Activated naive CD4-positive, alpha-beta T cell treated with anti-CD3 and anti-CD28 coated beads, Interleukin-2, amount 10 ng/mL, durations not matched to agents 7 days and 5 days (primary cell): ENCODE data around the gene GIGYF2.

Experiments used
- CTCF ChIA-PET: fragments of 350-600 bp; sonication (Branson Sonifier 250); formaldehyde crosslinking; loops from one replicate; lab custom pipeline; 2021; ENCODE audit warnings: antibody characterized with exemption; lab: Charles Lee
- DNase-seq: peaks from one replicate; pipeline ENCODE4 v3.0.0-alpha.2; 2020
- H3K27ac Mint-ChIP-seq: one replicate; pipeline ENCODE4 v1.8.0; 2021; ENCODE audit warnings: mild to moderate bottlenecking, moderate library complexity, mixed read lengths
- H3K27me3 Mint-ChIP-seq: one replicate; pipeline ENCODE4 v1.8.0; 2021; ENCODE audit warnings: mild to moderate bottlenecking, mixed read lengths
- H3K36me3 Mint-ChIP-seq: one replicate; pipeline ENCODE4 v1.8.0; 2021; ENCODE audit warnings: mixed read lengths
- H3K4me1 Mint-ChIP-seq: one replicate; pipeline ENCODE4 v1.8.0; 2021; ENCODE audit warnings: mixed read lengths
- H3K4me3 Mint-ChIP-seq: one replicate; pipeline ENCODE4 v1.8.0; 2021; ENCODE audit warnings: mild to moderate bottlenecking, moderate library complexity, mixed read lengths
- H3K9me3 Mint-ChIP-seq: one replicate; pipeline ENCODE4 v1.8.0; 2021; ENCODE audit warnings: mixed read lengths

The GIGYF2 gene

GRCh38 chr2:232884549-232885263, 187.6 kb downstream of the GIGYF2 start:
- Mint-ChIP-seq H3K27me3 (peaks cover 7% of the 10 kb centered on the region), H3K27ac (no peak overlapping the region), H3K4me1 (no peaks in the 10 kb centered on the region), H3K4me3 (no peak overlapping the region), H3K36me3 (no peaks in the 10 kb centered on the region), H3K9me3 (peaks cover 3% of the 10 kb centered on the region)
- DNase-seq: no peak
- CTCF ChIA-PET: interaction anchor here (0.9 kb wide), 1 partner anchor 32 kb away, joined by 3 read pairs; no protein-coding TSS in a partner anchor

- Mint-ChIP-seq H3K27me3 (peaks cover 8% of the 10 kb centered on the region), H3K9me3 (peaks cover 3% of the 10 kb centered on the region), H3K27ac (no peak overlapping the region), H3K4me1 (no peaks in the 10 kb centered on the region), H3K36me3 (no peaks in the 10 kb centered on the region), H3K4me3 (no peak overlapping the region)
- no peak for DNase-seq
- CTCF ChIA-PET: no interaction called here
Observed at GRCh38 chr2:232885264-232885961, 188.3 kb downstream of the GIGYF2 start.

- H3K4me3 Mint-ChIP-seq: no peak overlapping the region
- DNase-seq: no peak
- no peaks in the 10 kb centered on the region for H3K4me1 Mint-ChIP-seq
- no peak overlapping the region for H3K27ac Mint-ChIP-seq
- CTCF ChIA-PET: no interaction called here
- peaks cover 16% of the 10 kb centered on the region for H3K27me3 Mint-ChIP-seq
- peaks cover 3% of the 10 kb centered on the region for H3K9me3 Mint-ChIP-seq
- no peaks in the 10 kb centered on the region for H3K36me3 Mint-ChIP-seq
Observed at GRCh38 chr2:232886176-232886575, 189.0 kb downstream of the GIGYF2 start.

GRCh38 chr2:232886632-232887031, 189.5 kb downstream of the GIGYF2 start:
- CTCF ChIA-PET: interaction anchor here (0.6 kb wide), 1 partner anchor 167 kb away, joined by 4 read pairs; no protein-coding TSS in a partner anchor
- Mint-ChIP-seq H3K36me3 (no peaks in the 10 kb centered on the region), H3K27ac (no peak overlapping the region), H3K9me3 (peaks cover 3% of the 10 kb centered on the region), H3K4me3 (no peak overlapping the region), H3K27me3 (peaks cover 17% of the 10 kb centered on the region), H3K4me1 (no peaks in the 10 kb centered on the region)
- no peak for DNase-seq

DNA sequence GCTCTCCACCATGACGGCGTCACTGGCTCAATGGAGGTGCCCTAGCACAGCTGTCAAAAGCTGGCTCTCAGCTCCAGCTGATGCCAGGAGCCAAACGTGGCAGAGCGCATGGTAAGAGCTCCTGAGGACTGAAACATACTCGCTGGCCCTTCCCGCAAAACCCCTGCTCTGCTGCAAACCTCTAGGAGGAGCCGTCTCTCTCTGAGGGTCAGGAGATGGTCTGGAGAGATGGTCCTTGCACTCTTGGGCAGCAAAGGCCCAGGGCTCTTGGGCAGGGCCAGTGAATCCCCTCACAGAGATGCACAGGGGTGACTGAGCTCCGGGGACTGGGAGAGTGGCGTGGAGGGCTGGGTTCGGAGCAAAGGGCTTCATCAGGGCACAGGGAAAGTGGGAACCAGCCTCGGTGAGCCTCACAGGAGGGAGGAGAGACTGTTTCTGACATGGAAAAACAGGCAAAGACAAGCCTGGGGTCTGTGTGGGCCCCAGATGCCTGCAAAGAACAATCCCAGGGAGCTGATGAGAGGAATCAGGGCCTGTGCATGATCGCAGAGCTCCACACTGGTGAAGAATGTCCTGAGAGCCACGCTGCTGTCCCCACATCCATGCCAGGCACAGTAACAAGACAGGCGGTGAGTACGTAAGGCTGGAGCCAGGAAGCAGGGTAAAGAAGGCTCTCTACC, 190.2 kb downstream of the GIGYF2 start:
- CTCF ChIA-PET: interaction anchor here (0.6 kb wide), 1 partner anchor 166 kb away, joined by 4 read pairs; no protein-coding TSS in a partner anchor
- H3K36me3 Mint-ChIP-seq: no peaks in the 10 kb centered on the region
- H3K27me3 Mint-ChIP-seq: peaks cover 19% of the 10 kb centered on the region
- H3K4me3 Mint-ChIP-seq: no peak overlapping the region
- DNase-seq: no peak
- H3K27ac Mint-ChIP-seq: no peak overlapping the region
- H3K9me3 Mint-ChIP-seq: peaks cover 3% of the 10 kb centered on the region
- no peaks in the 10 kb centered on the region for H3K4me1 Mint-ChIP-seq

GRCh38 chr2:232888099-232888836, 191.1 kb downstream of the GIGYF2 start:
- Mint-ChIP-seq H3K4me1 (no peaks in the 10 kb centered on the region), H3K4me3 (no peak overlapping the region), H3K27ac (no peak overlapping the region), H3K36me3 (no peaks in the 10 kb centered on the region), H3K27me3 (peaks cover 22% of the 10 kb centered on the region), H3K9me3 (peaks cover 3% of the 10 kb centered on the region)
- CTCF ChIA-PET: no interaction called here
- no peak for DNase-seq

GRCh38 chr2:232888839-232889529, 191.9 kb downstream of the GIGYF2 start:
- Mint-ChIP-seq H3K36me3 (no peaks in the 10 kb centered on the region), H3K4me3 (no peak overlapping the region), H3K4me1 (no peaks in the 10 kb centered on the region), H3K27ac (no peak overlapping the region), H3K9me3 (peaks cover 3% of the 10 kb centered on the region), H3K27me3 (peaks cover 22% of the 10 kb centered on the region)
- CTCF ChIA-PET: no interaction called here
- DNase-seq: no peak

- no peak overlapping the region for H3K27ac Mint-ChIP-seq
- H3K36me3 Mint-ChIP-seq: no peaks in the 10 kb centered on the region
- peaks cover 3% of the 10 kb centered on the region for H3K9me3 Mint-ChIP-seq
- no peak for DNase-seq
- no peak overlapping the region for H3K4me3 Mint-ChIP-seq
- CTCF ChIA-PET: no interaction called here
- H3K4me1 Mint-ChIP-seq: no peaks in the 10 kb centered on the region
- H3K27me3 Mint-ChIP-seq: peaks cover 22% of the 10 kb centered on the region
Observed at GRCh38 chr2:232889876-232890401, 192.8 kb downstream of the GIGYF2 start.

GRCh38 chr2:232890536-232890895, 193.4 kb downstream of the GIGYF2 start:
- CTCF ChIA-PET: no interaction called here
- H3K27me3 Mint-ChIP-seq: peaks cover 22% of the 10 kb centered on the region
- H3K4me1 Mint-ChIP-seq: no peaks in the 10 kb centered on the region
- H3K36me3 Mint-ChIP-seq: no peaks in the 10 kb centered on the region
- H3K4me3 Mint-ChIP-seq: no peak overlapping the region
- DNase-seq: no peak
- peaks cover 3% of the 10 kb centered on the region for H3K9me3 Mint-ChIP-seq
- H3K27ac Mint-ChIP-seq: no peak overlapping the region

GRCh38 chr2:232890896-232891601, 193.9 kb downstream of the GIGYF2 start:
- no peak overlapping the region for H3K27ac Mint-ChIP-seq
- CTCF ChIA-PET: no interaction called here
- peaks cover 3% of the 10 kb centered on the region for H3K9me3 Mint-ChIP-seq
- no peaks in the 10 kb centered on the region for H3K4me1 Mint-ChIP-seq
- H3K27me3 Mint-ChIP-seq: peaks cover 22% of the 10 kb centered on the region
- H3K4me3 Mint-ChIP-seq: no peak overlapping the region
- no peak for DNase-seq
- H3K36me3 Mint-ChIP-seq: no peaks in the 10 kb centered on the region

DNA sequence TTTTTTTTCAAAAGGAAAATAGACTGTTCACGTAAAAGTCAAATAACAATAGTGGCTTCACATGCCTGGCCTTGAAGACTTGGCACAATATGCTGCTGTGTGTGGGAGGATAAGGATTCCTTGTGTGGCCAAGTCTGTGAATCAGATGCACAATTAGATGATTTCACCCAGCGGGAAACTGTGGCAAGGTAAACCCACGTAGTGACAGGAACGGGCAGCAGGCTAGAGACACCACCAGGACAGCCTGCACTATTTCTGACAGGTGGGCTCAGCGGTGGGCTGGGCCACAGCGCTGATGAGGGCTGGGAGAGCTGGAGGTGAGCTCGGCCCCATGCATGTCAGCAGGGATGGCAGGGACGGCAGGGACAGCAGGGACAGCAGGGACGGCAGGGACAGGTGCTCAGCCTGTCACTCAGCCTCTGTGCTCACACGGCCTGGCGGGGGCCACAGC, 194.5 kb downstream of the GIGYF2 start:
- CTCF ChIA-PET: no interaction called here
- DNase-seq: no peak

DNA sequence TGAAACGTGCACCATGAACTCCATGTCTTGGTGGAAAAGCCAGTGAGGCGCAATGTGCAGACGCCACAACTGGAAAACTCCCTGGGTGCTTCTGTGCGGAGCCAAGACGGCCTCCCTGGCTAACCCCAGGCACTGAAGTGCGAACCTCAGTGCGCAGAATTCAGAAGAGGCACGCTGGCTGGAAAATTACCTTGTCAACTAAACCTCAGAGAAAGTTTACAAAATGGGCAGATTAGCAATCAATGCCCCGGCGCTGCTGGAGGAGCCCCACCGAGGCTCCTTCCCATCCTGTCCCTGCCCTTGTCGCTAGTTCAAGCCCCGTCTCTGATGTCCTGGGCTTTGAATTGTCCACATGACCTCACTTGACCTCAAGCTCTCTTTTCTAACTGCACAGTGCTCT, 195.1 kb downstream of the GIGYF2 start:
- H3K27ac Mint-ChIP-seq: no peak overlapping the region
- peaks cover 20% of the 10 kb centered on the region for H3K27me3 Mint-ChIP-seq
- no peaks in the 10 kb centered on the region for H3K36me3 Mint-ChIP-seq
- DNase-seq: no peak
- no peaks in the 10 kb centered on the region for H3K4me1 Mint-ChIP-seq
- H3K9me3 Mint-ChIP-seq: peaks cover 3% of the 10 kb centered on the region
- no peak overlapping the region for H3K4me3 Mint-ChIP-seq
- CTCF ChIA-PET: no interaction called here

More for the DNA sequence above, 194.5 kb downstream of the GIGYF2 start:
- H3K27me3 Mint-ChIP-seq: peaks cover 22% of the 10 kb centered on the region
- no peaks in the 10 kb centered on the region for H3K36me3 Mint-ChIP-seq
- peaks cover 3% of the 10 kb centered on the region for H3K9me3 Mint-ChIP-seq
- no peak overlapping the region for H3K4me3 Mint-ChIP-seq
- no peaks in the 10 kb centered on the region for H3K4me1 Mint-ChIP-seq
- no peak overlapping the region for H3K27ac Mint-ChIP-seq

DNA sequence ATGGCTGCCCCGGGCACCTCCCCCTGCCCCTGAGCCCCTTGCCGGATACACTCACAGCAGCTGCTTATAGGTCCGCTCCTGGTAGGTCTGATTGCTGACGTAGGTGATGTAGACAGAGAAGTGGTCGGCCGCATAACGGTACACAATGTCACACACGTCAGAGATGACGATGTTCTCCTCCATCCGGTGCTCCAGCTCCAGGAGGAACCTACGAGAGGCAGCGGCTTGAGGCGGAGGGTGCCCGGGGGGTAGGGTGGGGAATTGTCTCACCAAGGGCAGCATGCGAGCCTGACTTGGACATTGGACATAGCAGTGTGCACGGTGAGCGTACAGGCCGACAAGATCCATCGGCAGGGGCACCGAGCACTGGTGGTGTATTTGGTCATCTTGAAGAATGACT, 195.7 kb downstream of the GIGYF2 start:
- no peak for DNase-seq
- peaks cover 3% of the 10 kb centered on the region for H3K9me3 Mint-ChIP-seq
- CTCF ChIA-PET: no interaction called here
- H3K4me3 Mint-ChIP-seq: no peak overlapping the region
- H3K27me3 Mint-ChIP-seq: peaks cover 18% of the 10 kb centered on the region
- no peak overlapping the region for H3K27ac Mint-ChIP-seq
- no peaks in the 10 kb centered on the region for H3K36me3 Mint-ChIP-seq
- no peaks in the 10 kb centered on the region for H3K4me1 Mint-ChIP-seq
